ENCODE results near the gene CXCL17.

DNA sequence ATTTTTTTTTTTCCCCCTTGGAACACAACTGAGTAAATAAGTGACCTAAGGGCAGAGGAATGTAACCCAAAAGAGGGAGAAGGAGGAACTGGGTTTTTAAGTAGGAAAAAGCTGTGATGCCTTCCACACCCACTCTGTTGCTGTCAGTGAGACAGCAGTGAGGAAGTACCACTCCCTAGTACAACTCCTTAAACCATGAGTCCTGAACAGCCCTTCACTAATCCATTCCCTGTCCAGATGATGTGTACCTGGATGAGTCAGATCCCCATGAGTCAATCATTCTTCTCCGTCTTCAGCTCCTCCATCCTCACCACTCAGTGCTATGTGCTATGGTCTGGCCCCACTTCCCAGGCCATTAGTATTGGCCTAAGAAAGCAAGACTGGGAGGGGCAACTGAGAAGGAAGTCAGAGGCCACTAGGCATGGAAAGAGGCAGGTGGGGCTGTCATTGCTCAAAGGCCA lies 12.9 kb upstream of the CXCL17 start:
- TF ChIP-seq, protein P1, sequence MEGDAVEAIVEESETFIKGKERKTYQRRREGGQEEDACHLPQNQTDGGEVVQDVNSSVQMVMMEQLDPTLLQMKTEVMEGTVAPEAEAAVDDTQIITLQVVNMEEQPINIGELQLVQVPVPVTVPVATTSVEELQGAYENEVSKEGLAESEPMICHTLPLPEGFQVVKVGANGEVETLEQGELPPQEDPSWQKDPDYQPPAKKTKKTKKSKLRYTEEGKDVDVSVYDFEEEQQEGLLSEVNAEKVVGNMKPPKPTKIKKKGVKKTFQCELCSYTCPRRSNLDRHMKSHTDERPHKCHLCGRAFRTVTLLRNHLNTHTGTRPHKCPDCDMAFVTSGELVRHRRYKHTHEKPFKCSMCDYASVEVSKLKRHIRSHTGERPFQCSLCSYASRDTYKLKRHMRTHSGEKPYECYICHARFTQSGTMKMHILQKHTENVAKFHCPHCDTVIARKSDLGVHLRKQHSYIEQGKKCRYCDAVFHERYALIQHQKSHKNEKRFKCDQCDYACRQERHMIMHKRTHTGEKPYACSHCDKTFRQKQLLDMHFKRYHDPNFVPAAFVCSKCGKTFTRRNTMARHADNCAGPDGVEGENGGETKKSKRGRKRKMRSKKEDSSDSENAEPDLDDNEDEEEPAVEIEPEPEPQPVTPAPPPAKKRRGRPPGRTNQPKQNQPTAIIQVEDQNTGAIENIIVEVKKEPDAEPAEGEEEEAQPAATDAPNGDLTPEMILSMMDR (IDR thresholded peaks at IDR 0.05) = no peak
- no peak for TF ChIP-seq POLR2A (IDR thresholded peaks at IDR 0.05)

Data from sigmoid colon (tissue), 3 donors.